GM19240 (cell line): ENCODE measurements around the gene ZNF648.
"Not testable (repeated sequence)": the region's sequence is repeated elsewhere in the genome, so short reads cannot be mapped to it uniquely, and the experiment has no call there.

ENCODE experiments used
- DNase-seq: peaks from one replicate; pipeline ENCODE4 v3.0.0; 2011; ENCODE audit warnings: low spot score; ENCODE audit not compliant: insufficient read length

Gene ZNF648

GRCh38 chr1:182029379-182030331 is 31.9 kb downstream of the ZNF648 start:
- DNase-seq, result peak; percentile 70

GRCh38 chr1:182029002-182029378 is 32.5 kb downstream of the ZNF648 start:
- DNase-seq, result no peak

GRCh38 chr1:182015360-182015759 is 46.2 kb downstream of the ZNF648 start:
- no peak for DNase-seq

- not testable (repeated sequence) for DNase-seq
Observed at GRCh38 chr1:182010800-182011370, 50.6 kb downstream of the ZNF648 start.

GRCh38 chr1:182005398-182005797 is 56.1 kb downstream of the ZNF648 start:
- not testable (repeated sequence) for DNase-seq

- DNase-seq, result no peak
Observed at GRCh38 chr1:182004601-182005000, 56.9 kb downstream of the ZNF648 start.
